ENCODE results near the gene CRB2. TPM values are rescaled to one million over a fixed set of nuclear protein-coding genes. Genes with fewer than 3 reads are reported as not detected.

The CRB2 gene
- total RNA-seq, 1 donor, result not detected

DNA sequence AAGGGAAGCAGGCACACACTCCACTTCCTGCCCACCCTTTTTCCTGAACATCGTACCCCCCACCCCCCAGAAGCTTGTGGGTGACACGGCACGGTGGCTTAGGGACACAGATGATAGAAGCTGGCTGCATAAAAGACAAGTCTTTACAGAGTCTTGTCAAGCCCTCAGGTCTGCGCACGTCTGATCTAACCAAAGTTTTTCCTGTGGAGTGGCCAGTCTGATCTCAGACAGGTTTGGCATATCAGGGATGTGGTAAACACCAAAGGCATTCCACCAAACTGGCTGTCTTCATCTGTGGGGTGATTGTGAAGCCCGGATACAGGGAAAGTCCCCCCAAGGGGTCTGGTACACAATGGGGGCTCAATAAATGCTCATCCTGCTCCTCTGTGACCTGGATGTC lies 50.0 kb downstream of the CRB2 start:
- H3K4me3 ChIP-seq (ENCODE audit: low read length), result no peak overlapping the region
- H3K9me3 ChIP-seq (ENCODE audit: low read depth, low read length), result no peaks in the 10 kb centered on the region
- H3K4me1 ChIP-seq (ENCODE audit: insufficient read depth, low read length), result no peaks in the 10 kb centered on the region
- no peaks in the 10 kb centered on the region for H3K27me3 ChIP-seq (ENCODE audit: insufficient read depth, low read length)

DNA sequence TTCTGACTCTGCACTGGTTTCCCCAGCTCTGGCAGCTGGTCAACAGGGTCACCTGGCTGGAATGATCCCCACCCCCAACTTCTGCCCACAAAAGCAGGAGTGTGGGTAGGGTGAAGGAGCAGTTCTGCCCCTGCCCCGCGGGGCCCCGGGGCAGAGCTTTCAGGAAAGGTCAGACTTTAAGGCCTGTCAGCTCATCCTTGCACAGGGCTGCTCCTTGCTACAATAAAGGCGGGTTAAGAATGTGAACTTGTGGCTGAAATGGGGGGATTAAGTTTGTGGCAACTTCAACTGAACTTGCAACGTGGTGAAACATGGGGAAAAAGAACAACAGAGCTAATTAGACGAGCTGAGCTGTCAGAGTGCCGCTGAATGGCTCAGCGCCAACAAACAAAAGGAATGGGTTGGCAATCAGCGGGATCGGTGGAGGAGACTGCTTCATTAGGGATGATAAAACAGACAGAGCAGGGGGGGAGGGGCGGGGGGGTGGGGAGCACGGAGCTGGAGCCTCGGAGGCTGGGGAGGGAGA lies 50.8 kb downstream of the CRB2 start:
- Histone ChIP-seq H3K9me3 (ENCODE audit: low read depth, low read length) (no peaks in the 10 kb centered on the region), H3K27me3 (ENCODE audit: insufficient read depth, low read length) (no peaks in the 10 kb centered on the region), H3K4me1 (ENCODE audit: insufficient read depth, low read length) (no peaks in the 10 kb centered on the region), H3K4me3 (ENCODE audit: low read length) (no peak overlapping the region)

GRCh38 chr9:123407217-123407851 lies 51.3 kb downstream of the CRB2 start:
- no peak overlapping the region for H3K4me3 ChIP-seq (ENCODE audit: low read length)
- no peaks in the 10 kb centered on the region for H3K9me3 ChIP-seq (ENCODE audit: low read depth, low read length)
- no peaks in the 10 kb centered on the region for H3K27me3 ChIP-seq (ENCODE audit: insufficient read depth, low read length)
- no peaks in the 10 kb centered on the region for H3K4me1 ChIP-seq (ENCODE audit: insufficient read depth, low read length)

DNA sequence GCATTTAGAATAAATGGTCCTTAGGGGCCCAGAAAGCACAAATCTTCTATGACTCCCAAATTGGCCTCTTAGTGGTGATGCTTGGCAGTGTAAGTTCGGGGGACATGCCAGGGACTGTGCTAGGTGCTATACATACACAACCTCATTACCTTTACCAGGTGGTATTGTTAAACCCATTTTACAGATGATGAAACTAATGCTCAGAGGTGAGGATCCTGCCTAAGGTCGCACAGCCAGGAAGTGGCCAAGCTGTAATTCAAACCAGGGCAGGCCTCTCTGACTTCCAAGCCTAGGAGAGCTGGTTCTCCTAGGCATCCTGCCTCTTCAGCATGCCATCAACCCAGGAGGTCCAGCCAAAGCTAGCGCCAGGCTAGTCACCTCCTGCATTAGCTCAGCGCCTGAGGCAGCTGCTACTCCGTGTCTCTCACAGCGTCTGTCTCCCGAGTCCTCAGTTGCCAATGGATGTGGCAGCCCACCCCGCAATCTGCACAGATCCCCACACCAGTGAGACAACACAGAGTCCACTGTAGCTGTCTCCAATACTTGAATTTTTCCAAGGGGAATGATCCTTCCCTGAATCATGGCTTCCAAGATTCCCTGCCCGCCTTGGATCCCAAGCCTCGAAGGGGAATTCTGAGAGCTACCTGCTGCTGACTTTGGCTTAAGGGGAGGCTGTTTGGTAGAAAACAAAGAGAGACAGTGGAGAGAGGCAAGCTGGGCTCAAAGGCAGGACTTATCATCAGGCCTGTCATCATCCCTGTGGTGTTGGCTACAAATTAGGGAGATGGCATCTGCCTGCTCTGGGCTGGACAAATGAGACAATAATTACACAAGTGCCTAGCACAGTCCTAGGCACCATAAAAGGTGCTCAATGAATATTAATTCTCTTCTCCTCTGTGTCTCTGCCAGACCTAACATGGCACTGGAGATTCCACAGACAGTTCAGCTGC lies 52.6 kb downstream of the CRB2 start:
- no peaks in the 10 kb centered on the region for H3K4me1 ChIP-seq (ENCODE audit: insufficient read depth, low read length)
- H3K9me3 ChIP-seq (ENCODE audit: low read depth, low read length), result no peaks in the 10 kb centered on the region
- H3K27me3 ChIP-seq (ENCODE audit: insufficient read depth, low read length), result no peaks in the 10 kb centered on the region
- H3K4me3 ChIP-seq (ENCODE audit: low read length), result no peak overlapping the region

GRCh38 chr9:123410281-123410910 lies 54.4 kb downstream of the CRB2 start:
- H3K9me3 ChIP-seq (ENCODE audit: low read depth, low read length), result no peaks in the 10 kb centered on the region
- H3K4me1 ChIP-seq (ENCODE audit: insufficient read depth, low read length), result no peaks in the 10 kb centered on the region
- H3K4me3 ChIP-seq (ENCODE audit: low read length), result no peak overlapping the region
- H3K27me3 ChIP-seq (ENCODE audit: insufficient read depth, low read length), result no peaks in the 10 kb centered on the region

DNA sequence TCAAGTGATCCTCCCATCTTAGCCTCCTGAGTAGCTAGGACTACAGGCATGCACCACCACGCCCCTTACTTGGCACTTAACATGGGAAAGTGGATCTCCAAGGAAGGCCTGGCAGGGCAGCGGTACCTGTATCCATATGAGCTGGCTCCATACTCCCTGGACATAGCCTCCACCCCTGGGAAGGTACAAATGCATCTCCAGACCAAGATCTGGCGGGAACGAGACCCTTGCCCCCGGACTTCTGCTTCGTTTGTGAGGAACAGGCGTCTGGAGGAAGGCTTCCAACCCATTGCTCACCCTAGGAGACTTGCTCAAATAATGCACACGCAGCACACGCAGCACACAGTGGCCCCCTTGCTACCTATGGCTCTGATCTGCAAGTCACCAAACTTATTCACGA lies 55.2 kb downstream of the CRB2 start:
- no peaks in the 10 kb centered on the region for H3K27me3 ChIP-seq (ENCODE audit: insufficient read depth, low read length)
- H3K9me3 ChIP-seq (ENCODE audit: low read depth, low read length), result no peaks in the 10 kb centered on the region
- H3K4me1 ChIP-seq (ENCODE audit: insufficient read depth, low read length), result no peaks in the 10 kb centered on the region
- H3K4me3 ChIP-seq (ENCODE audit: low read length), result no peak overlapping the region

GRCh38 chr9:123411636-123412035 lies 55.6 kb downstream of the CRB2 start:
- Histone ChIP-seq H3K4me3 (ENCODE audit: low read length) (no peak overlapping the region), H3K4me1 (ENCODE audit: insufficient read depth, low read length) (no peaks in the 10 kb centered on the region), H3K27me3 (ENCODE audit: insufficient read depth, low read length) (no peaks in the 10 kb centered on the region), H3K9me3 (ENCODE audit: low read depth, low read length) (no peaks in the 10 kb centered on the region)

GRCh38 chr9:123412171-123412820 lies 56.3 kb downstream of the CRB2 start:
- H3K4me3 ChIP-seq (ENCODE audit: low read length), result no peak overlapping the region
- no peaks in the 10 kb centered on the region for H3K9me3 ChIP-seq (ENCODE audit: low read depth, low read length)
- no peaks in the 10 kb centered on the region for H3K27me3 ChIP-seq (ENCODE audit: insufficient read depth, low read length)
- no peaks in the 10 kb centered on the region for H3K4me1 ChIP-seq (ENCODE audit: insufficient read depth, low read length)

DNA sequence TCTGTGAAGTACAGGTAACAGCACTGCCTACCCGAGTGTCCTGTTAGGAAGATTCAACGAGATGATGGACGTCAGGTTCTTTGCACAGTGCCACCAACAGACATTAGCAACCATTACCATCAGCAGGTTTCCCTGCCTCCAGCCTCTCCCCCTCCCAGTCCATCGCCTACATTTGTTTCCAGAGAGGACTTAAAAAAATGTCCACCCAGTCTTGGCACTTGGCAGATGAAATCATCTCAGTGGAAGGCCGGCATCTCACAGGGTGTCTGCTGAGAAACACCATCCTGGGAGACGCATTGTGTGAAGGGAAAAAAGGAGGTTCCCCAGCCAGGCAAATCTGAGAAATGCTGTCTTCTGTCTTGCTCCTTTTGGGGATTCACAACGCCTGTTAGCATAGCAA lies 58.2 kb downstream of the CRB2 start:
- Histone ChIP-seq H3K27me3 (ENCODE audit: insufficient read depth, low read length) (no peaks in the 10 kb centered on the region), H3K9me3 (ENCODE audit: low read depth, low read length) (no peaks in the 10 kb centered on the region), H3K4me1 (ENCODE audit: insufficient read depth, low read length) (no peaks in the 10 kb centered on the region), H3K4me3 (ENCODE audit: low read length) (no peak overlapping the region)

- no peak overlapping the region for H3K4me3 ChIP-seq (ENCODE audit: low read length)
- H3K4me1 ChIP-seq (ENCODE audit: insufficient read depth, low read length), result no peaks in the 10 kb centered on the region
- H3K27me3 ChIP-seq (ENCODE audit: insufficient read depth, low read length), result no peaks in the 10 kb centered on the region
- no peaks in the 10 kb centered on the region for H3K9me3 ChIP-seq (ENCODE audit: low read depth, low read length)
Observed at GRCh38 chr9:123414936-123415930, 59.2 kb downstream of the CRB2 start.

- Histone ChIP-seq H3K4me1 (ENCODE audit: insufficient read depth, low read length) (no peaks in the 10 kb centered on the region), H3K27me3 (ENCODE audit: insufficient read depth, low read length) (no peaks in the 10 kb centered on the region), H3K9me3 (ENCODE audit: low read depth, low read length) (no peaks in the 10 kb centered on the region), H3K4me3 (ENCODE audit: low read length) (no peak overlapping the region)
Observed at GRCh38 chr9:123416176-123416575, 60.2 kb downstream of the CRB2 start.

- no peak overlapping the region for H3K4me3 ChIP-seq (ENCODE audit: low read length)
- H3K27me3 ChIP-seq (ENCODE audit: insufficient read depth, low read length), result no peaks in the 10 kb centered on the region
- H3K4me1 ChIP-seq (ENCODE audit: insufficient read depth, low read length), result no peaks in the 10 kb centered on the region
- H3K9me3 ChIP-seq (ENCODE audit: low read depth, low read length), result no peaks in the 10 kb centered on the region
Observed at GRCh38 chr9:123417289-123418051, 61.5 kb downstream of the CRB2 start.

DNA sequence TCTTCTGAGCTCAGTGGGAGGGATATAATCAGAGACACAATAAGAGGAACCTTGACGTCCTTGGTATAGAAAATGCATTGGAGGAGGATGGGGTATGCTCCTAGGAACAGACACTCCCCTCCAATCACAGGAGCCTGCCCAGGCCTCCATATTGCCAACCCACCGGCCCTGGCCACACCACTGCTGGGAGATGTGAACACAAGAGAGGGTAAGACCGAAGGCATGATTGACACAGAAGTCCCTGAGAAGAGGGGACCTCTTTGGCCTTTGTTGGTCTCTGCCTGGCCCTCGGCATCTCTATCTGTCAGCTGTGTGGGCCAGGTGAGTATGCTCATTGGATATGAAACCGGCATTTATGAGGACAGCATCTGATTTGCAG lies 62.0 kb downstream of the CRB2 start:
- H3K4me1 ChIP-seq (ENCODE audit: insufficient read depth, low read length), result no peaks in the 10 kb centered on the region
- H3K27me3 ChIP-seq (ENCODE audit: insufficient read depth, low read length), result no peaks in the 10 kb centered on the region
- no peaks in the 10 kb centered on the region for H3K9me3 ChIP-seq (ENCODE audit: low read depth, low read length)
- no peak overlapping the region for H3K4me3 ChIP-seq (ENCODE audit: low read length)
